Kidney tubule cell (primary cell): ENCODE measurements around the gene PCP4.

ENCODE experiments used
- DNase-seq: peaks from one replicate; pipeline ENCODE4 v3.0.0-alpha.2; 2018; ENCODE audit warnings: low spot score

The PCP4 gene

DNA sequence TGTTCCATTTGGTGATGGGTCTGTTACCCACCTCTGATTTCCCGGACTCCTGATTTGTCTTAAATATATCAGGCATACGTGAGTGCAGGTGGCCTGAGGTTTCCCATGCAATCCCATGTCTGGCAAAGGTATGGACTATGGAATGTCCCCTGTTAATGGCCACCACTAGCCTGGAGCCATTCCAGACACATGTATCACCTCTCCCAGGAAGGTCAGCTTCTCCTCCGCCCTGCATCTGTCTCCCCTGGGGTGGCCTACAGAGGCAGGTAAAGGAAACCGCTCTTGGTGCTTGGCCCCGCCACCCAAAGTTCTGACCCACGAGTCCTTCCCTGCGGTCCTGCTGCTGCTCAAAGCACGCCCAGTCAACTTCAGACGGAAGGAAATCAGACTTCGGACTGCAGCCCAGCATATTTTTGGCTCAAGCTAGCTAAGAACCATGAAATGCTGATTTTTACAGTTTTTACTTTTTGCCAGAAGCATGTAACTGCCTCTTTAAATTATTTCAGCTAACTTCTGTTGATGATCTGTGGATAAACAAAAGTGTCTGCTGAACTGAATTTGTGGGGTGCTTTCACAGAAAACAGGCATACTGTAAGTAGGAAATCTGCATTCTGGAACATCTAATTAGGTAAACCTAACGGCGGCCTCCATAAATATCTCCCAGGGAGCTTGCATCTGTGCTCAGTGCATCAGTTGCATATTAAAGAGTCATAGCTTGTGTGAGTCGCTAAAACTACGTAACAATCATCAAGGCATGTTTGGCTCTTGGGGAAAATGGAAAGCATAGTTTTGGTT lies 105.9 kb downstream of the PCP4 start:
- no peak for DNase-seq

DNA sequence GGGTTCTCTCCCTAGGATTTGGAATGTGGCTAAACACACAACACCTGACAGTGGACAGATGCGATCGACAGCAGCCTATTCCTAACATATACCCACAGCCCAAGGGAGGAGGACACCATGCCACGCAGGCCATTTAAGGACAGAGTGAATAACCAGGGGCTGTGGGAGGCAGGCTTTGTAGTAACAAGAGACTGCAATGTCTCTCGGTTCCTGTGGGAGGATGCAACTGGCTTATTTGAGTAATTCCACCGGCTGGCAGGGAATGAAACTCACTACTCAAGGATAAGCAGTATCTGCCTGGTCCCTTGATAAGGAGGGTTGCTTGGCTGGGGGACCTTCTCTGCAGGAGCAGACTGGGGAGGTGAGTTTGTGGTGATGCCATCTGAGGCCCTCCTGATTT lies 109.6 kb downstream of the PCP4 start:
- no peak for DNase-seq
